Fibroblast of skin of abdomen (primary cell): ENCODE data around the gene LRRFIP1.
"Not testable (repeated sequence)": the region's sequence is repeated elsewhere in the genome, so short reads cannot be mapped to it uniquely, and the experiment has no call there.

Experiments
- DNase-seq: peaks from one replicate; pipeline ENCODE4 v3.0.0-alpha.2; 2013

The LRRFIP1 gene

DNA sequence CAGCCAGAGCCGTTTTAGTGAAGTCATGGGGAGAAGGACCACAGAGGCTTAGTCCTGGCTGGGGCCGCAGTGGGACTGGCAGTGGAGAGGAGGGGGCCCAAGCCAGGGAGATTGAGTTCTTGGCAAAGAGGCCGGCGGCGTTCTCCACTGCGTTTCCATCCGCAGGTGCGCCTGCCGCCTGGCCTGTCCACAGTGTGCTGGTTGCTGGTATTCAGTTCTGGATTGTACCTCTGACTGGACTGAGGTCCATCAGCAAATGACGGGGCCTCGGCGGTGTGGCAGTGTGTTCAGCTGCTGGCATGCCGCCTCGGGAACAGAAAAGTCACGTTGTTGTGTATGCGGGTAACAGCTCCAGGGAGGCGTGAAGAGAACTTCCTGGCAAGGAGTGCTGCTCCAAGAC, 36.8 kb downstream of the LRRFIP1 start:
- no peak for DNase-seq

GRCh38 chr2:237665713-237666143, 38.3 kb downstream of the LRRFIP1 start:
- no peak for DNase-seq

- no peak for DNase-seq
Observed at GRCh38 chr2:237666606-237667005, 39.2 kb downstream of the LRRFIP1 start.

- DNase-seq: not testable (repeated sequence)
Observed at GRCh38 chr2:237667050-237667576, 39.7 kb downstream of the LRRFIP1 start.

DNA sequence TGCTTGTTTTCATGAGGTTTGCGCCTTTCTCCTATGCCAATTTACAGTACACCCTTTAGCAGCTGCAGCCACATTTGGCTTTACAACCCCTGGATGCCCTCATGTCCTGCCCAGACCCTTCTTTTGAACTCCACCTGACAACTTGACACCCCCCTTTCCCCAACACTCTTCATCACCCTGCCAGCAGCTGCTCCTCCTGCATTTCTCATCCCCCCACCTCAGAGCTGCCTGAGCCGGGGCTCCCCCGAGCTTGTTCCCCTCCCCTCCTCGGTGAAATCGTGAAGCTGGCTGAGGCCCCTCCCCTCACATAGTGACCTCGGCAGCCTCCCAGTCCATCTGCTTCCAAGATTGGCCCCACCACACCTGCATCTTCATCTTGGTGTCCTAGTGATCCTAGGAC, 40.5 kb downstream of the LRRFIP1 start:
- no peak for DNase-seq

DNA sequence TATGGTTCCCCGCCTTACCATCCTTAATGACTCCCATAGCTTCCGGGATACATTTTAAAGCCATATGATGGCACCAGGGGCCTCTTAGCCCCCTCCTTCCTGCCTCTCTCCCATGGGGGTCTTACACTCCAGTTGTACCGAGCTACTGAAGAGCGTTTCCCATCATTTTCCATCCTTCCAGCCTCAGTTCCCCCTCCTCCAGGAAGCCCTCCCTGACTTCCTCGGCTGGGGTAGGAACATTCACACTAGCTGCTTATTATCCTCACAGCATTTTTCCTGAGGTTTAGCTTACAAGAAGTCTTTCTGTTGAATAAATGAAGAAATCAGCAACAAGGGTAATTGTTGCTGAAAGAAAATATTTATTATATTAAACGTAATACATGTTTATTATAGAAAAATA, 41.1 kb downstream of the LRRFIP1 start:
- no peak for DNase-seq

DNA sequence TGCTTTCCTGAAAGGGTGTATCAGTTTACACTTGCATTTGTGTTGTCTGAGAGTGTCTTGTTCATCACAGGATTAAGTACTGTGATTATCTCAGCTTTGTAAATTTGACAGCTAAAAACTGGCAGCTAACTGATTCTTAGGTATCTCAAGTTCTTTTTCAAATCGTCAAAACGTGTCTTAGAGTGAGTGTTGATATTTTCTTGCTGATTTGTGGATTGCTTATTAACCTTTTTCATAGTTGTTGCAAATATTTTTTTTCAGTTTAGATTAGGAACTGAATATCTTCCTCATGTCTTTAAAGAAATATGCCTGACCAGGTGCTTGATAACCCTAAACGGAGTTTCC, 41.9 kb downstream of the LRRFIP1 start:
- DNase-seq: no peak

DNA sequence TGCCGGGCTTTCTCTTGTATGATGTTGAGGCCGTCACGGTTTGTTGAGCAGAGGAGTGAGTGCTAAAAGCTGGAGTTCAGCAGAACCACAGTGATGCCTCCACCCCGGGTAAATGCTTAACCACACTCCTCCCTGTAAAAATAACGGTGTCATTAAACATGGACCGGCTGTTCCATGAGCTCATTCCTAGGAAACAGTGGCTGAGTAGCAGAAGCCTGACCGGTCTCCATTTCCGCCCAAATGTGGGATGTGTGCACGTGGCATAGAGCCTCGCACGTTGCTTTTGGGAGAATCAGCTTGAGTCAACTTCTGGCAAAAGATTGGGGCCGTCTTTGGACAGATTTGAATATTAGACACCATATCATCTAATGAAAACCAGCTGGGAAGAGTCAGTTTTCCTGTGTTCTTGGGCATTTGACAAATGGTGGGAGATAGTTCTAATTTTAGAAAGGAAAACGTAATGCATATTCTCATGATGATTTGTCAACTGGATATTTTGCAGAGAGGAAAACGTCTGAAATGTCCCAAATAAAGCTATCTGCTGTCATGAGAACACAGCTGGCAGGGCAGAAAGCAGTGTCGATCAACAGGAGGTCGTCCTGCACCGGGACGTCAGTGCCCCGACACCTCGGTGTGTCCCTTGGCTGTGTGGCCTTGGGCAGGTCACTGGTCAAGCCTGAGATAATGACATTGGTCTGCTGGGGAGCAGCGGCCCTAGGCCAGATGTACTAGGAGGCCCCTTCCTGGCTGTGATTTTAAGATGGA, 42.4 kb downstream of the LRRFIP1 start:
- DNase-seq: peak; percentile 100

DNA sequence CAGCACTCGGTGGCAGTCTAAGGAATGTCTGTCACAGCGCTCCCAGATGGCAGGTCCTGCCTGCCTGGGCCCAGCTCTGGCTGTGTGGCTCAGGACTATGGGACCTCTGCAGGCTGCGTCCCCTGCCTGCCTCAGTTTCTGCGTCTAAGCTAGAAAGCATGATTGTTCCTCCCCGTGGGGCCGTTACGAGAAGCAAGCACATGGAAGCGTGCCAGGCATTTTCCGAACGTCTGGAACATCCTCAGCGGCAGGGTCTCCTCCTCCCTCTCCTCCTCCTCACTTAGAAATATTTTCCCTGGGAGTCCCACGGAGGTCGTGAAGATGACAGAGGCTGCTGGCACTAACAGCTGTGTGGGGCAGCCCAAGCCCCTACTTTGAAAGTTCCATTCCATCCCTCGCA, 43.3 kb downstream of the LRRFIP1 start:
- DNase-seq: no peak

- DNase-seq: no peak
Observed at GRCh38 chr2:237671466-237672138, 44.2 kb downstream of the LRRFIP1 start.

GRCh38 chr2:237672731-237673129, 45.3 kb downstream of the LRRFIP1 start:
- DNase-seq: no peak

GRCh38 chr2:237673130-237674001, 46.0 kb downstream of the LRRFIP1 start:
- DNase-seq: no peak

DNA sequence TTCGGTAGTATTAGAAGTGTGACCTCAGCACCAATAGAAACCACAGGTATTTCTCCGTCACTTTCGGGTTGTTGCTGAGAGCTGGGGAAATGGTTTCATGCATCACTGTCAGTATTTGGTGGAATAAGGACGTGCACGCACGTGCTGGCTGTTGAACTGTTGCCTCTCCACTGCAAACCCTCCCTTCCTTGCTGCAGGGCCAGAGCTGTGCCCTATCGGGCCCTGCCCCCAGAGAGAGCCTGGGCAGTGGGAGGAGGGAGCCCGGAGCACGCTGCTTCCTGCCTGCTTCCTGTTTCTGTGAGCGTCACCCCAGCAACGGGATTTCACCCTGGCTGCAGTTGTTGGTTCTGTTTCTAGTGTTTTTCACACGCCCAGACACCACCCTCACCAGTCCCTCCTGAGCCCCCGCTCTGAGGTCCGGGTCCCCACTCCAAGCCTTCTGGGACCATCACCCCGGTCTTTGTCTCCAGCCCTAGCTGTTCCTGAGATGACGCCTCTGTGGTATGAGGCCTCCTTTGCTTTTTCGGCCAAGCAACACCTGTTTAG, 47.4 kb downstream of the LRRFIP1 start:
- peak; percentile 51 for DNase-seq

DNA sequence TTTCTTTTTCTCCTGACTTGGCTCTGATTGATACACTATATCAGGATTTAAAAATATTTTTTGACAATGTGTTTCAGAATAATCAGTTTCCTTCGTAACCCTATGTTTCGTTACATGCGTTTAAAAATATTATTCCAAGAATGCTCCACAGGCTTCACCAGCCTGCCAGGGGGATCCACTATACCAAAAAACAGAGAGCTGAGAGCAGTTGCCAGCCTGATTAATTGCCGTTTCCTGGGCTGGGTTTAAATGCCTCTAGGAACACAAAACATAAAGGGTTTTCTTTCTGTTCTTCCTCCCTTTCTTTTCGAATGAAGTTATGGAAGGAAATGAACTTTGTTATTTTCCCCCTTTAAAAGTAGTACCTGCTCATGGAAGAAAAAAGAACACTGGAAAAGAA, 47.9 kb downstream of the LRRFIP1 start:
- DNase-seq: no peak

DNA sequence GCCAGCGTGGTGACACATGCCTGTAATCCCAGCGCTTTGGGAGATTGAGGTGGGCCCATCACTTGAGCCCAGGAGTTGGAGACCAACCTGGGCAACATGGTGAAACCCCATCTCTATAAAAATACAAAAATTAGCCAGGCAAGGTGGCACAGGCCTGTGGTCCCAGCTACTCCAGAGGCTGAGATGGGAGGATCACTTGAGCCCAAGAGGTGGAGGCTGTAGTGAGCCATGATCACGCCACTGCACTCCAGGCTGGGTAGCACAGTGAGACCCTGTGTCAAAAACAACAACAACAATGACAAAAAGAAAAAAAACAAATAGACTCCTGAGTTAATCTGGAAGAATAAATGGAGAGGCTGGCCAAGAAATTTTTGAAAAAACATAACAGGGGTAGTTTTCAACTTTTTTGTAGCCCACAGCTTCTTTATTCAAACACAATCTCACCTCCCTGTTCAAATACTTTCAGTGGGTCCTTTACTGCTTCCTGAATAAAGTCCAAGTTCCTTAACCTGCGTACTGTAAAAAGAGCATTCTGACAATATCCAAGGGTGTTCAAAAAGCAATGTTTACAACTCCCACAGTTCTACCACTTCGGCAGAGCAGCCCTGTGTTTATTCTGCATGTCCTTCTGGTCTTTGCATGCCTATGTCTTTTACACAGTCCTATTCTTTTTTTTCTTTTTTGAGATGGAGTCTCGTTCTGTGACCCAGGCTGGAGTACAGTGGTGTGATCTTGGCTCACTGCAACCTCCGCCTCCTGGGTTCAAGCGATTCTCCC, 53.5 kb downstream of the LRRFIP1 start:
- no peak for DNase-seq

- no peak for DNase-seq
Observed at GRCh38 chr2:237682151-237682550, 54.8 kb downstream of the LRRFIP1 start.

DNA sequence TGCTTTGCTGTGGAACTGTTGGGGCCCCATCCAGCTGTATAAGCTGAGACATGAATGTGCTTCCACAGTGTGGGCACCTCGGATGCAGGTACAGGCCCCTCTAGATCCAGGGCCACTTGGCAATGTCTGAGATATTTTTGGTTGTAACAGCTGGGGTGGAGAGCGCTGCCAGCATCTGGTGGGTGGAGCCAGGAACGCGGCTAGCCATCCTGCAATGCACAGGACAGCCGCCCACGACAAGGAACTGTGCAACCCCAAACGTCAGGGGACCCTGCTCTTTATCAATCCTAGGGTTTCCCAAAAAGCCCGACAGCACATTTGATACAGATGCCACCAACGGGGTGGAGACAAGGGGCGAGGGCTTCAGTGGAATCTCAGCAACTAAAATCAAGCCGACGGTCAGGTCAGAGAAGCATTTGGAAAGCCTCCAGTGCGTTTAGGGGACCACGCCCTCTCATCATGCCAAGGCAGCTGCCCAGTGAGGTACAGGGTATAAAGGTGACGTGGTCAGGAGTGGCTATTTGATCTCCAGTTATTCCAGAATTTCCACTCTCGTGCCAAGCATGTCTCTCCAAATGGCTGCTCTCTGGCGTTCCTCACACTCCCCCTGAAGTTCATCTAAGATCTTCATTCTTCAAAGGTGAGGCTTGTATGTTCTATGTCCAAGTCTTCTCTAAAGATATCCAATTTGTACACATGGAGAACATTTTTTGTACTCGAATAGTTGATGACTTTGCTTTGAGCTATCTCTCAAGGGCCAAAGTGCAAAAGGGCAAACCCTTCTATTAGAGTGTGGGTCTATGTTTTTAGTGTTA, 55.7 kb downstream of the LRRFIP1 start:
- DNase-seq: no peak

GRCh38 chr2:237685408-237685807, 58.0 kb downstream of the LRRFIP1 start:
- DNase-seq: no peak

DNA sequence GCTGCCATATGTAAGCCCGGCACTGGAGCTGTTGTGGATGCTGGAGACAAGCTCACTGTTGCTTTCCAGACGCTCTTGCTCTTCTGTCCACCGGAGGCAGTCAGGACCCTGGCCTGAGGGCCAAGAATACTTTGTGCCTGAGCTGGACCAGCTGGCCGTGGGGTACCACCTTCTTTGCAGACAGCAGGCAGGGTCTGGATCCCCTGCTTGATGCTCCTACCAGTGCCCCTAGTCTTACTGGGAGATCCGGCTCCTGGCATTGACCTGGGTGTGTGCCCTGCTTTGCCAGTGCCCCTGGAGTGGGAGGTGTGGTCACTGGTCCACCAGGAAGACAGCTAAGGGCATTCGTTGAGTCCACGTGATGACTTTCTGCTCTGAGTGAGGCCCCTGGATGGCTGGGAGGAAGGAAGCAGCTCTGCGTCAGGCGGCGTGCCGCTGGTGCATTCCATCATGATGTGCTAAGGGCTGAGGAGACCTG, 59.3 kb downstream of the LRRFIP1 start:
- DNase-seq: no peak

DNA sequence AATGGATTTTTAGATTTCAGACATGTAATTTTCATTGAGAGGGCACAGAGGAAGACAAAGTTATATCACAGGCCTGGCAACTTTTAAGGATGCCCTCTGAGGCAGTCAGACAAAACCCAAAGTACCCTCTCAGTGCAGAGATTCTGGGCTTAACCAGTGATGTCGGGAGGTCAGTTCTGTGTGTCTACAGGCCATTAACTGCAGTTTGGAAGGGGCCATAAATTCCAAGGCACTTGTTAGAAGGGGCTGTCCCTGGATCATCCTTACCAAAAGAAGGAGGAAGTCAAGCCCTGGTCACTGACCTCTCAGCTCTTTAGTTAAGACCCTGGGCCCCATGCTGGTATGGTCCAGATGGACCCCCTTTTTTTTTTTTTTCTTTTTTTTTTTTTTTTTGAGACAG, 60.7 kb downstream of the LRRFIP1 start:
- DNase-seq: no peak

DNA sequence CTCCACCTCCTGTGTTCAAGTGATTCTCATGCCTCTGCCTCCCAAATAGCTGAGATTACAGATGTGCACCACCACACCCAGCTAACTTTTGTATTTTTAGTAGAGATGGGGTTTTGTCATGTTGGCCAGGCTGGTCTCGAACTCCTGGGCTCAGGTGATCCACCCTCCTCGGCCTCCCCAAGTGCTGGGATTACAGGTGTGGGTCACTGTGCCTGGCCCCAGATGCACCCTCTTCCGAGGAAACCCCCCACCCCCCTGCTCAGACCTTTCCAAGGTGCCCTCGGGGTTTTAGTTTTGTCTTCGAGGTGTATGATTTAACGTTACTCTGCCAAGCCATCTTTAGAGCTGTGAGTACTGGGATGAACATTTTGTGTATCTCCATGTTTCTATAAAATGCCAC, 61.2 kb downstream of the LRRFIP1 start:
- not testable (repeated sequence) for DNase-seq
